MM.1S (cell line): ENCODE data around the gene OR1F1.
"Not testable (repeated sequence)": the region's sequence is repeated elsewhere in the genome, so short reads cannot be mapped to it uniquely, and the experiment has no call there.

Source experiments
- DNase-seq: peaks from one replicate; pipeline ENCODE4 v3.0.0-alpha.2; 2015
- H2AFZ ChIP-seq: fragments of 300-600 bp; sonication (generic); 2 replicates; pipeline ENCODE4 v1.6.0; 2016; ENCODE audit warnings: antibody characterized with exemption, low read length
- H3F3A ChIP-seq: fragments of 300-600 bp; sonication (generic); 2 replicates; pipeline ENCODE4 v1.6.1; 2016; ENCODE audit warnings: mild to moderate bottlenecking, antibody characterized with exemption, low read length, moderate library complexity, mixed read lengths; ENCODE audit not compliant: insufficient read depth
- H3K27ac ChIP-seq: fragments of 300-600 bp; sonication (generic); 2 replicates; pipeline ENCODE4 v1.5.1; 2016; ENCODE audit warnings: mild to moderate bottlenecking, low read length
- H3K27me3 ChIP-seq: fragments of 300-600 bp; sonication (generic); replicated peaks from 2 replicates; pipeline ENCODE4 v1.6.0; 2016; ENCODE audit warnings: low read length; ENCODE audit not compliant: insufficient read depth
- H3K36me3 ChIP-seq: fragments of 300-600 bp; sonication (generic); replicated peaks from 2 replicates; pipeline ENCODE4 v1.6.1; 2016; ENCODE audit warnings: mild to moderate bottlenecking, low read length, mixed read lengths; ENCODE audit not compliant: insufficient read depth
- H3K4me1 ChIP-seq: fragments of 300-600 bp; sonication (generic); 2 replicates; pipeline ENCODE4 v1.6.1; 2016; ENCODE audit warnings: low read length, mixed read lengths
- H3K4me2 ChIP-seq: fragments of 300-600 bp; sonication (generic); 2 replicates; pipeline ENCODE4 v1.6.0; 2016; ENCODE audit warnings: low read depth, low read length
- H3K4me3 ChIP-seq: fragments of 300-600 bp; sonication (generic); 2 replicates; pipeline ENCODE4 v1.5.1; 2016; ENCODE audit warnings: low read length, mixed read lengths
- H3K79me2 ChIP-seq: fragments of 300-600 bp; sonication (generic); 2 replicates; pipeline ENCODE4 v1.6.1; 2016; ENCODE audit warnings: mixed run types, low read length, mixed read lengths
- H3K9ac ChIP-seq: fragments of 300-600 bp; sonication (generic); 2 replicates; pipeline ENCODE4 v1.6.1; 2016; ENCODE audit warnings: low read length, mixed read lengths
- H3K9me2 ChIP-seq: fragments of 300-600 bp; sonication (generic); replicated peaks from 2 replicates; pipeline ENCODE4 v1.6.1; 2016; ENCODE audit warnings: mild to moderate bottlenecking, low read length, mixed read lengths; ENCODE audit not compliant: insufficient read depth
- H3K9me3 ChIP-seq: fragments of 300-600 bp; sonication (generic); replicated peaks from 2 replicates; pipeline ENCODE4 v1.6.1; 2016; ENCODE audit warnings: mild to moderate bottlenecking, low read length, mixed read lengths; ENCODE audit not compliant: insufficient read depth
- H4K20me1 ChIP-seq: fragments of 300-600 bp; sonication (generic); 2 replicates; pipeline ENCODE4 v1.6.1; 2016; ENCODE audit warnings: mild to moderate bottlenecking, low read length, moderate library complexity, mixed read lengths; ENCODE audit not compliant: insufficient read depth
- EZH2 ChIP-seq: fragments of 300-600 bp; sonication (generic); optimal IDR thresholded peaks from 2 replicates; pipeline ENCODE3; 2017; ENCODE audit warnings: low read depth, mild to moderate bottlenecking, antibody characterized with exemption, low read length, mixed read lengths
- EZH2phosphoT487 ChIP-seq: fragments of 300-600 bp; sonication (generic); IDR thresholded peaks from 2 replicates; pipeline ENCODE4 v1.6.1; 2018; ENCODE audit warnings: antibody characterized with exemption, low read length
- TF ChIP-seq, protein P1 (sequence below): fragments of 300-600 bp; sonication (generic); IDR thresholded peaks from 2 replicates; pipeline ENCODE4 v1.5.1; 2016; ENCODE audit warnings: antibody characterized with exemption, low read length, mixed read lengths

The OR1F1 gene

GRCh38 chr16:3187798-3188674, at the start of gene OR1F1:
TSS of gene OR1F1 (plus strand) at chr16:3188204.
- Histone ChIP-seq H3K27ac (no peak within 1 kb of the TSS), H3K4me2 (peak within 1 kb of the TSS; percentile 55; the same call in 1 of the 2 replicates), H3K36me3 (no peaks in the 10 kb centered on the region), H3K79me2 (no peaks in the 10 kb centered on the region), H3K9ac (no peak within 1 kb of the TSS), H4K20me1 (no peaks in the 10 kb centered on the region), H3K9me3 (no peaks in the 10 kb centered on the region), H3K9me2 (no peaks in the 10 kb centered on the region), H3F3A (no peaks in the 10 kb centered on the region), H3K4me3 (peak within 1 kb of the TSS; percentile 12; the same call in 1 of the 2 replicates), H2AFZ (no peak within 1 kb of the TSS), H3K27me3 (peaks cover 89% of the 10 kb centered on the region), H3K4me1 (no peaks in the 10 kb centered on the region)
- no peak for TF ChIP-seq EZH2
- TF ChIP-seq, protein P1, sequence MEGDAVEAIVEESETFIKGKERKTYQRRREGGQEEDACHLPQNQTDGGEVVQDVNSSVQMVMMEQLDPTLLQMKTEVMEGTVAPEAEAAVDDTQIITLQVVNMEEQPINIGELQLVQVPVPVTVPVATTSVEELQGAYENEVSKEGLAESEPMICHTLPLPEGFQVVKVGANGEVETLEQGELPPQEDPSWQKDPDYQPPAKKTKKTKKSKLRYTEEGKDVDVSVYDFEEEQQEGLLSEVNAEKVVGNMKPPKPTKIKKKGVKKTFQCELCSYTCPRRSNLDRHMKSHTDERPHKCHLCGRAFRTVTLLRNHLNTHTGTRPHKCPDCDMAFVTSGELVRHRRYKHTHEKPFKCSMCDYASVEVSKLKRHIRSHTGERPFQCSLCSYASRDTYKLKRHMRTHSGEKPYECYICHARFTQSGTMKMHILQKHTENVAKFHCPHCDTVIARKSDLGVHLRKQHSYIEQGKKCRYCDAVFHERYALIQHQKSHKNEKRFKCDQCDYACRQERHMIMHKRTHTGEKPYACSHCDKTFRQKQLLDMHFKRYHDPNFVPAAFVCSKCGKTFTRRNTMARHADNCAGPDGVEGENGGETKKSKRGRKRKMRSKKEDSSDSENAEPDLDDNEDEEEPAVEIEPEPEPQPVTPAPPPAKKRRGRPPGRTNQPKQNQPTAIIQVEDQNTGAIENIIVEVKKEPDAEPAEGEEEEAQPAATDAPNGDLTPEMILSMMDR: no peak
- no peak for TF ChIP-seq EZH2phosphoT487
- peak; percentile 18 for DNase-seq

GRCh38 chr16:3138342-3138741, 49.7 kb upstream of the OR1F1 start:
- H3K36me3 ChIP-seq: no peaks in the 10 kb centered on the region
- TF ChIP-seq EZH2 (no peak), EZH2phosphoT487 (no peak)
- TF ChIP-seq, protein P1: no peak
- peaks cover 2% of the 10 kb centered on the region; the same call in 1 of the 2 replicates for H3K4me1 ChIP-seq
- no peaks in the 10 kb centered on the region for H3K9me3 ChIP-seq
- no peaks in the 10 kb centered on the region for H3K9me2 ChIP-seq
- no peak overlapping the region for H3K27ac ChIP-seq
- no peak overlapping the region for H3K4me3 ChIP-seq
- no peak overlapping the region for H3K9ac ChIP-seq
- no peak overlapping the region for H3K4me2 ChIP-seq
- H3K79me2 ChIP-seq: peaks cover 11% of the 10 kb centered on the region
- no peak for DNase-seq
- H4K20me1 ChIP-seq: no peaks in the 10 kb centered on the region
- H2AFZ ChIP-seq: no peak overlapping the region
- H3F3A ChIP-seq: peaks cover 4% of the 10 kb centered on the region
- no peaks in the 10 kb centered on the region for H3K27me3 ChIP-seq

DNA sequence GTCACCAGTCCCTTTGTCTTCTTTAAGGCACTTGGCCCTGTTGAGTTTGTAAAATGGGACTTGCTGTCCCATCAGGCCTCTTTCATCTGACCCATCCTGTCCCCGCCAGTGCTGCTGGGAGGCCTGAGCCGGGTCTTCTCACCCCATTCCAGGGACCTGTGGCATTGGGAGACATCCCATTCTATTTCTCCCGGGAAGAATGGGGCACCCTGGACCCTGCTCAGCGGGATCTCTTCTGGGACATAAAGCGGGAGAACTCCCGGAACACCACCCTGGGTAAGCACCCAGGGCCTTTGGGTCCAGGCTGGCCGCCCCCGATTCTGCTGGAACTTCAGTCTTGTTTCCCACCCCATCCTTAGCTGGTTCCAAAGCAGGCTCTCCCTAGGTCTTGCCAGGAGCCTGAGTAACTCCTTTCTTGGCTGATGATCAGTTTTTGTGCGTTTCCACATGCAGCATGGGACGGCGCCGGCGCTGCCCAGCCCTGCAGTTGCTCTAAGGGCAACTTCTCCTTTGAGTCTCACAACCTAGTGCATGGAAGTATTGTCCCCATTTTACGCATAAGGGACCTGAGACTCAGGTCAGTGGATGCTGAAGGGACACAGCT, 49.1 kb upstream of the OR1F1 start:
- TF ChIP-seq EZH2phosphoT487 (no peak), EZH2 (no peak)
- TF ChIP-seq, protein P1: no peak
- H3K4me2 ChIP-seq: no peak overlapping the region

GRCh38 chr16:3139561-3139960, 48.4 kb upstream of the OR1F1 start:
- not testable (repeated sequence) for H3K27ac ChIP-seq, H3K9me2 ChIP-seq, H2AFZ ChIP-seq, H3F3A ChIP-seq, H3K27me3 ChIP-seq, H3K4me3 ChIP-seq, H3K4me1 ChIP-seq, H3K36me3 ChIP-seq, H3K79me2 ChIP-seq, H3K4me2 ChIP-seq, H3K9me3 ChIP-seq, H4K20me1 ChIP-seq, H3K9ac ChIP-seq, DNase-seq

More for the DNA sequence above, 49.1 kb upstream of the OR1F1 start:
- no peak overlapping the region for H3K9ac ChIP-seq
- H3K9me2 ChIP-seq: no peaks in the 10 kb centered on the region
- H3K4me1 ChIP-seq: no peaks in the 10 kb centered on the region
- H3F3A ChIP-seq: peaks cover 4% of the 10 kb centered on the region
- H4K20me1 ChIP-seq: no peaks in the 10 kb centered on the region
- H3K9me3 ChIP-seq: no peaks in the 10 kb centered on the region
- DNase-seq: no peak
- H3K36me3 ChIP-seq: no peaks in the 10 kb centered on the region
- peaks cover under 1% of the 10 kb centered on the region; the same call in 1 of the 2 replicates for H3K27me3 ChIP-seq
- H2AFZ ChIP-seq: no peak overlapping the region
- no peak overlapping the region for H3K27ac ChIP-seq
- peaks cover 8% of the 10 kb centered on the region for H3K79me2 ChIP-seq
- H3K4me3 ChIP-seq: no peak overlapping the region
